SK-N-MC (cell line): Measurements from ENCODE around the gene HOTAIR.

ENCODE experiments used
- EZH2 ChIP-seq: fragments of 200-600 bp; sonication (generic); IDR thresholded peaks from one replicate; pipeline ENCODE4 v1.6.1; 2017; ENCODE audit warnings: antibody characterized with exemption
- FOXP2 ChIP-seq: optimal IDR thresholded peaks from 2 replicates; pipeline ENCODE3; 2011; ENCODE audit warnings: mild to moderate bottlenecking, moderate library complexity; ENCODE audit not compliant: insufficient read depth; ENCODE audit errors: extremely low read length, control extremely low read depth
- POLR2AphosphoS5 ChIP-seq: IDR thresholded peaks from 2 replicates; pipeline ENCODE4 v1.6.1; 2012; ENCODE audit warnings: mild to moderate bottlenecking, low read depth, low read length, borderline replicate concordance

DNA sequence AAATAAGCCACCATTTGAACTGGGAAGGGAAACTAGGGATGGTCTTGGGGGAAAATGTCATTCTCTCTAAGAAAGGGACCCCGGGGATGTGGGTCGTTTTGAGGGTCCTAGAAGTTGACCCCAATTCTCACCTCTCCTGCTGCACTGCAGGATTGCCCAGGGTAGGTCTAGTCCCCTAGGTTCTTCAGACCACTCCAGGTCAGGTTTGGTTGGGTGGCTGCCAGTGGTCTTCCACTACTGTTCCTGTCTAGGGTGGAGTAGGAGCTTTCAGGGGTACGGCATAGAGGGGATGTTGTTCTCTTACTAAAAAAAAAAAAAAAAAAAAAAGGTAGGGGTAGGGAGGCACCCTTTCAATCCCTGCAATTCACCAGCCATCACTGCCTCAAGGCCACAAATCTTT is 41.3 kb upstream of the HOTAIR start:
- TF ChIP-seq EZH2 (no peak), POLR2AphosphoS5 (no peak), FOXP2 (no peak)
